ENCODE measurements around the gene SH3PXD2A. TPM values are rescaled to one million over a fixed set of nuclear protein-coding genes. Genes with fewer than 3 reads are reported as not detected.

The SH3PXD2A gene
- polyA plus RNA-seq, 4 donors, result 29.3 to 31.7 (median 30.5) TPM

GRCh38 chr10:103580011-103580410, 275.4 kb downstream of the SH3PXD2A start:
- no peak for DNase-seq (ENCODE audit: low read depth in 4 of 4, low spot score in 3 of 4)

GRCh38 chr10:103578782-103579382, 276.5 kb downstream of the SH3PXD2A start:
- no peak for DNase-seq (ENCODE audit: low read depth in 4 of 4, low spot score in 3 of 4)

- no peak for DNase-seq (ENCODE audit: low read depth in 4 of 4, low spot score in 3 of 4)
Measured at GRCh38 chr10:103576862-103577261, 278.5 kb downstream of the SH3PXD2A start.

DNA sequence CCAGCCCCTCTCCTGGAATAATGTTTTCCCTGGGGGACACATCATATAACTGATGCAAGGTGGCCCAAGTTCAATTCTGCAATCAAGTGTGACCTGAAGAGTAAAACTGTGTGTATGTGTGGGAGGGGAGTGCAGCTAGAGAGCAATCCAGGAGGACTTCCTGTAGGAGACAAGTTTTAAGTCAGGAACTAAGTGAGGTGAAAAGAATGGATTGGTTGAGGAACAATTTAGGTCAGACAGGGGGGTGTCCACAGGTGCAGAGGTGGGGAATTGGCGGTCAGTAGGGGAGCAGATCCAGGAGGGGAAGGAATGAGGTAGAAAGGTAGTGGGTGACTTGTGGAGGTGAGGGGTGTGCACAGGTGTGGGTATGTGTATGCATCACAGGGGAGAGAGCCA, 279.3 kb downstream of the SH3PXD2A start:
- DNase-seq (ENCODE audit: low read depth in 4 of 4, low spot score in 3 of 4), result no peak

- DNase-seq (ENCODE audit: low read depth in 4 of 4, low spot score in 3 of 4), result no peak
Measured at GRCh38 chr10:103575416-103576075, 279.8 kb downstream of the SH3PXD2A start.

DNA sequence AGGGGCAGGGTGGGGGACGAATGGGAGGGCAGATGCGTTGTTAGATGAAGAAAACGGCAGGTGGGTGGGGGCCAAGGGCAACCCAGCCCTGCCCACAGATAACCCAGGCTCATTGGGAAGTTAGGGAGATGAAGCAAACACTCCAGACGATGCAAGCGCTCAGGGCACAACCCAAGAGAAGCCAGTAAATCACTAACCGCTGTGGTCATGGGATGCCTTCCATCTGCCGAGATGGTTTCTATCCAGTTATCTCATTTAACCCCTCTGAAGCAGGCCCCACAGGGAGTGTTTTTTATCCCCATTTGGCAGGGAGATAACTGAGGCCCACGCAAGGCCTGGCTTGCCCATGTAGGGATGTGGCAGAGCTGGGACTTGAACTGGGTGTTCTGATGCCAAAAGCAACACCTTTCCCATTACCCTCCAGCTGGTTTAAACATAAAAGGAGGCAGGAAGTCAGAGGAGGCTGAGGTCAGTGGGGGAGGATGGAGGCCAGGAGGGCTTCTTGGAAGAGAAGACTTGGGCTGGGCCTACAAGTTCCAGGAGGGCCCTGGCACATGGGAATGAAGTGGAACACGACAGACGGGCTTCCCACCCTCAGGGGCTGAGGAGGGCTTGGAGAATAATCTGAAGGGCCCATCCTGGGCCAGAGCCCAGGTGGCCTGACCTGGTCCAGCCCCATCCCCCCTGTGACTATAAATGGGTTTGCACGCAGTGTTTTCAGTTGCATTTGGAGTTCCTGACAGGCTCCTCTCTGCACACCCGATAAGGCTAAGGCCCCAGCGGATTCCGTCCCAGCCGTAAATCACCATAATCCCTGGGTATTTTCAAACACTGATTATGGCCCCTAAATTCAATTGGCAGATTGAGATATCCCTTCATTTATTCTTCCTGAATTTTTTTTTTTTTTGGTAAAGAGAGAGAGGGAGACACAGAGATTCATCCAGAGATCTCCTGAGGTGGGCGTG, 281.0 kb downstream of the SH3PXD2A start:
- DNase-seq (ENCODE audit: low read depth in 4 of 4, low spot score in 3 of 4), result no peak

DNA sequence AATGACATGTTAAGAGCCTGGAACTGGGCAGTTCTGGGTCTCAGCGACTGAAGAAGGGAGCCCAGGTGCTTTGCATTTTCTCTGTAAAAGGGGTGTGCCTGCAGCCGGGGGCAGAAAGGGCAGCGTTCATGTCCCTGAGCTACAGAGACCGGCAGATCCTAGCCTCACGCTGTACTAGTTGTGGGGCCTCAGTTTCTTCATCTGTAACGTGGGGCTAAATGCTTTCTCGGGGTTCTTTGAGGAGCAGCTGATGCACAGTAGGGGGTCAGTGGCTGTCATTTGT, 282.2 kb downstream of the SH3PXD2A start:
- no peak for DNase-seq (ENCODE audit: low read depth in 4 of 4, low spot score in 3 of 4)

GRCh38 chr10:103572347-103573204, 282.8 kb downstream of the SH3PXD2A start:
- DNase-seq (ENCODE audit: low read depth in 4 of 4, low spot score in 3 of 4), result no peak

- DNase-seq (ENCODE audit: low read depth in 4 of 4, low spot score in 3 of 4), result no peak
Measured at GRCh38 chr10:103571656-103571975, 283.8 kb downstream of the SH3PXD2A start.

- DNase-seq (ENCODE audit: low read depth in 4 of 4, low spot score in 3 of 4), result no peak
Measured at GRCh38 chr10:103570844-103571655, 284.3 kb downstream of the SH3PXD2A start.

GRCh38 chr10:103569896-103570295, 285.5 kb downstream of the SH3PXD2A start:
- DNase-seq (ENCODE audit: low read depth in 4 of 4, low spot score in 3 of 4), result no peak

GRCh38 chr10:103568505-103568904, 286.9 kb downstream of the SH3PXD2A start:
- no peak for DNase-seq (ENCODE audit: low read depth in 4 of 4, low spot score in 3 of 4)

GRCh38 chr10:103566536-103566935, 288.8 kb downstream of the SH3PXD2A start:
- no peak for DNase-seq (ENCODE audit: low read depth in 4 of 4, low spot score in 3 of 4)

DNA sequence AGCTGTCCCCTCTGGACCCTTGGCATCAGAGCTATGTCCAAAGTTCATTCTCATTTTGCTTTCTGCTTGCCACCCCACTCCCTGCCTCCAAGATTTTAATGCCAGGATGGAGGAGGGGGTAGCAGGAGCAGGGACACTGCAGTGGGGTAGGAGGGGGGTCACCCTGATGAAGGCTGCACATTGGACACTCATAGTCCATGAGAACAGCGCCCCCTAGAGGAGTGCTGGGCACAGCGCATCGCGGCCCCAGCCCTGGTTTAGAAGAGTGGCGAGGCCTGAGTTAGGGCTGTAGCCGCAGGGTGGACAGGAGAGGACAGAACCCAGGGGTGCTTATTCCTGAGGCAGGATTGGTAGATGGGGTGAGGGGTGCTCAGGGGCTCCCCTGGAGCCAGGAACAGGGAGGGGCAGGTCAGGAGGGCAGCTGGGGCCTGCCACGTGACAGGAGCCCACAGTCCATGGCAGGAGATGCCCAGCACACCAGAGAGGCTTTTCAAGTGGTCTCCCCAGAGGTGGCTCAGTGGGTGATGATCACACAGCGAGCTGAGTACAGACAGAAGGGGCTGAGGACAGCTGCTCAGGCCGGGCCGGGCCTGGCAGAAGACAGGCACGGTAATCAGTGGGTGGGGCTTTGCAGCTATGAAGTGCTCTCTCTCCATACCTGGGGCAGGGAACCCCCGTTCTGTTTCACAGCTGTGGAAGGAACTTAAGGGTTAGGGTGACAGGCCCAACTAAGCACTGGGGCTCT, 290.4 kb downstream of the SH3PXD2A start:
- DNase-seq (ENCODE audit: low read depth in 4 of 4, low spot score in 3 of 4), result no peak

DNA sequence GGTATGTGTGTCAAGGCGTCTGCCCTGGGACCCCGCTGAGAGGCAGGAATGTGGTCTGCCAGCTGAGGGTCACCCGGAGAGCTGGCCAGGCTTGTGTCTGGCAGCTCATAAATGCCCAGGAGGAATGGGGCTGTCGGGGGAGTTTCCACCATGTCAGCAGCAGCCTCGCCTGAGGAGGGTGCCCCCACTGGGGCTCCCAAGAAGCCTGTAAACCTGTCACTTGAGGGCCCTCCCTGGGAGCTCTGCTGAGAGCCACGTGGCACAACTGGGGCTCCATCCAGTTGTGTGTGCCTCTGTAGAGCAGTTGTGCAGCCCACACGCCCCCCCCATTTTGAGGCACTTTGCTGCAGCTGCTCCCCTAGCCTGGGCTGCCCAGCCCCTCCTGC, 291.3 kb downstream of the SH3PXD2A start:
- DNase-seq (ENCODE audit: low read depth in 4 of 4, low spot score in 3 of 4), result no peak

DNA sequence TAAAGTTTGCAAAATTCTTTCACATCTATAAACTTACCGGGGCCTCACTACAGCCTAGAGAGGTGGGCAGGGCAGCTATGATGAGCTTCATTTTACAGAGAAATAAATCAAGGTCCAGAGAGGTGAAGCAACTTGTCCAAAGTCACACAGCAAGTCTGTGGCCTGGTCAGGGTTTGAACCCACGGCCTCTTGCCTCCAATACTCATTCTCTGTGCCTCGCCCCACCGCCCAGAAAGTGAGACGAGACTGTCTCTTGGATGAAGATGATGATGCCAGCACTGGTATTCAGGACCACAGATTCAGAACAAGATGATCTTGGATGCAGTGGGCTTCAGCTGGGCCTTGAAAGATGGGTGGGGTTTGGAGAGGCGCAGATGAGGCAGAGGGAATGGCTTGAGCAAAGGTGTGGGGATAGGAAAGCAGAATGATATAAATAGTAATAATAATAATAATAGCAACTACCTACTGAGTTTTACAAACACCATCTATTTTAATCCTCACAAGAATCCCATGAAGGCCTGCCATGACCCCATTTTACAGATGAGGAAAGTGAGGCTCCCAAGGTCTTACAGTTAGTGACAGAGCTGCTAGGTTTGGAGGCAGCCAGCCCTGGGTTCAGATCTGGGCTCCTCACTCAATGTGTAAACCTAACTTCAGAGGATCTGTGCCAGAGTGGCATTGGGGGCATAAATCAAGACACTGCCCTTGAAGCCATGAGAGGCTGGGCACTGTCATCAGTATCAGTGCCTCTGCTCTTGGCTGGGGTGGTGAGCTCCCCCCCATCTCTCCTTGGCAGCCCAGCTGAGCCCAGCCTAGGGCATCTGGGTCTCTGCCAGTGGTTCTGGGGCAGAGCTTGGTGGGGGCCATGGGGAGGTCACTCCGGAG, 291.9 kb downstream of the SH3PXD2A start:
- DNase-seq (ENCODE audit: low read depth in 4 of 4, low spot score in 3 of 4), result no peak

GRCh38 chr10:103562383-103562782, 293.0 kb downstream of the SH3PXD2A start:
- no peak for DNase-seq (ENCODE audit: low read depth in 4 of 4, low spot score in 3 of 4)

- DNase-seq (ENCODE audit: low read depth in 4 of 4, low spot score in 3 of 4), result no peak
Measured at GRCh38 chr10:103560886-103561285, 294.5 kb downstream of the SH3PXD2A start.

All from right renal pelvis (tissue), 4 donors.